EH (cell line): ENCODE results near the gene TCERG1L.
"Not testable (repeated sequence)": the region's sequence is repeated elsewhere in the genome, so short reads cannot be mapped to it uniquely, and the experiment has no call there.

Experiments used
- DNase-seq: peaks from one replicate; pipeline ENCODE4 v3.0.0-alpha.2; 2015; ENCODE audit warnings: low read depth

Gene TCERG1L

GRCh38 chr10:131311661-131312477, at the start of gene TCERG1L:
TSS of gene TCERG1L (minus strand) at chr10:131311721. CDS start at chr10:131311635, 86 bp downstream.
- no peak for DNase-seq

GRCh38 chr10:131358741-131359442, 47.4 kb upstream of the TCERG1L start:
- DNase-seq = no peak

GRCh38 chr10:131356442-131356841, 44.9 kb upstream of the TCERG1L start:
- DNase-seq = no peak

- DNase-seq = no peak
Measured at GRCh38 chr10:131355881-131356280, 44.4 kb upstream of the TCERG1L start.

- DNase-seq = no peak
Measured at GRCh38 chr10:131355056-131355455, 43.5 kb upstream of the TCERG1L start.

- DNase-seq = no peak
Measured at GRCh38 chr10:131354380-131354779, 42.9 kb upstream of the TCERG1L start.

- no peak for DNase-seq
Measured at GRCh38 chr10:131352765-131353290, 41.3 kb upstream of the TCERG1L start.

- no peak for DNase-seq
Measured at GRCh38 chr10:131350660-131351059, 39.1 kb upstream of the TCERG1L start.

- DNase-seq = no peak
Measured at GRCh38 chr10:131350245-131350644, 38.7 kb upstream of the TCERG1L start.

GRCh38 chr10:131346456-131346855, 34.9 kb upstream of the TCERG1L start:
- no peak for DNase-seq

GRCh38 chr10:131345691-131346090, 34.2 kb upstream of the TCERG1L start:
- no peak for DNase-seq

- DNase-seq = no peak
Measured at GRCh38 chr10:131344747-131345146, 33.2 kb upstream of the TCERG1L start.

- DNase-seq = no peak
Measured at GRCh38 chr10:131337741-131338140, 26.2 kb upstream of the TCERG1L start.

GRCh38 chr10:131332821-131333220, 21.3 kb upstream of the TCERG1L start:
- DNase-seq = no peak

- DNase-seq = no peak
Measured at GRCh38 chr10:131323880-131324279, 12.4 kb upstream of the TCERG1L start.

GRCh38 chr10:131323025-131323424, 11.5 kb upstream of the TCERG1L start:
- DNase-seq = no peak

GRCh38 chr10:131322575-131322974, 11.1 kb upstream of the TCERG1L start:
- DNase-seq = not testable (repeated sequence)

- DNase-seq = no peak
Measured at GRCh38 chr10:131320860-131321604, 9.5 kb upstream of the TCERG1L start.

- no peak for DNase-seq
Measured at GRCh38 chr10:131318814-131319213, 7.3 kb upstream of the TCERG1L start.

- no peak for DNase-seq
Measured at GRCh38 chr10:131318291-131318690, 6.8 kb upstream of the TCERG1L start.

GRCh38 chr10:131316321-131317075, 5.0 kb upstream of the TCERG1L start:
- DNase-seq = no peak

- DNase-seq = no peak
Measured at GRCh38 chr10:131315344-131315743, 3.8 kb upstream of the TCERG1L start.
